Epidermal melanocyte (primary cell): ENCODE data around the gene IL1RL1.

Source experiments
- DNase-seq: peaks from one replicate; pipeline ENCODE4 v3.0.0; 2011; ENCODE audit warnings: low spot score; ENCODE audit not compliant: insufficient read length

Gene IL1RL1

GRCh38 chr2:102366406-102367112, 55.2 kb downstream of the IL1RL1 start:
- no peak for DNase-seq

- DNase-seq, result no peak
Observed at GRCh38 chr2:102367331-102367971, 56.1 kb downstream of the IL1RL1 start.

- DNase-seq, result no peak
Observed at GRCh38 chr2:102368461-102369109, 57.2 kb downstream of the IL1RL1 start.

GRCh38 chr2:102369866-102370265, 58.5 kb downstream of the IL1RL1 start:
- no peak for DNase-seq

- no peak for DNase-seq
Observed at GRCh38 chr2:102376052-102376591, 64.8 kb downstream of the IL1RL1 start.

- DNase-seq, result no peak
Observed at GRCh38 chr2:102383722-102384121, 72.4 kb downstream of the IL1RL1 start.

- DNase-seq, result no peak
Observed at GRCh38 chr2:102385522-102385921, 74.2 kb downstream of the IL1RL1 start.

GRCh38 chr2:102386004-102386403, 74.6 kb downstream of the IL1RL1 start:
- no peak for DNase-seq

- DNase-seq, result no peak
Observed at GRCh38 chr2:102386867-102387541, 75.6 kb downstream of the IL1RL1 start.

- no peak for DNase-seq
Observed at GRCh38 chr2:102387763-102388546, 76.6 kb downstream of the IL1RL1 start.

GRCh38 chr2:102391565-102391964, 80.2 kb downstream of the IL1RL1 start:
- no peak for DNase-seq

- no peak for DNase-seq
Observed at GRCh38 chr2:102392096-102392495, 80.7 kb downstream of the IL1RL1 start.

GRCh38 chr2:102392942-102393341, 81.6 kb downstream of the IL1RL1 start:
- DNase-seq, result no peak

GRCh38 chr2:102396012-102396411, 84.6 kb downstream of the IL1RL1 start:
- DNase-seq, result no peak

- no peak for DNase-seq
Observed at GRCh38 chr2:102397209-102397608, 85.8 kb downstream of the IL1RL1 start.

- no peak for DNase-seq
Observed at GRCh38 chr2:102399499-102400141, 88.3 kb downstream of the IL1RL1 start.

- no peak for DNase-seq
Observed at GRCh38 chr2:102401456-102401855, 90.1 kb downstream of the IL1RL1 start.
